GM18951 (cell line): ENCODE data around the gene SYNE2.
"Not testable (repeated sequence)": the region's sequence is repeated elsewhere in the genome, so short reads cannot be mapped to it uniquely, and the experiment has no call there.

Experiments
- POLR2A ChIP-seq: IDR thresholded peaks from 4 replicates; pipeline ENCODE4 v1.6.1; 2011; ENCODE audit warnings: mild to moderate bottlenecking; ENCODE audit not compliant: insufficient read length, insufficient read depth; ENCODE audit errors: extremely low read depth
- in situ Hi-C: fragments of 300-500 bp; cut with MboI; formaldehyde crosslinking; loops from one replicate; pipeline ENCODE4 v1.12.0; 2022; ENCODE audit warnings: low sequenced_read_pairs, mixed read lengths, inconsistent platforms; ENCODE audit not compliant: unreplicated experiment

SYNE2 gene, protein sequence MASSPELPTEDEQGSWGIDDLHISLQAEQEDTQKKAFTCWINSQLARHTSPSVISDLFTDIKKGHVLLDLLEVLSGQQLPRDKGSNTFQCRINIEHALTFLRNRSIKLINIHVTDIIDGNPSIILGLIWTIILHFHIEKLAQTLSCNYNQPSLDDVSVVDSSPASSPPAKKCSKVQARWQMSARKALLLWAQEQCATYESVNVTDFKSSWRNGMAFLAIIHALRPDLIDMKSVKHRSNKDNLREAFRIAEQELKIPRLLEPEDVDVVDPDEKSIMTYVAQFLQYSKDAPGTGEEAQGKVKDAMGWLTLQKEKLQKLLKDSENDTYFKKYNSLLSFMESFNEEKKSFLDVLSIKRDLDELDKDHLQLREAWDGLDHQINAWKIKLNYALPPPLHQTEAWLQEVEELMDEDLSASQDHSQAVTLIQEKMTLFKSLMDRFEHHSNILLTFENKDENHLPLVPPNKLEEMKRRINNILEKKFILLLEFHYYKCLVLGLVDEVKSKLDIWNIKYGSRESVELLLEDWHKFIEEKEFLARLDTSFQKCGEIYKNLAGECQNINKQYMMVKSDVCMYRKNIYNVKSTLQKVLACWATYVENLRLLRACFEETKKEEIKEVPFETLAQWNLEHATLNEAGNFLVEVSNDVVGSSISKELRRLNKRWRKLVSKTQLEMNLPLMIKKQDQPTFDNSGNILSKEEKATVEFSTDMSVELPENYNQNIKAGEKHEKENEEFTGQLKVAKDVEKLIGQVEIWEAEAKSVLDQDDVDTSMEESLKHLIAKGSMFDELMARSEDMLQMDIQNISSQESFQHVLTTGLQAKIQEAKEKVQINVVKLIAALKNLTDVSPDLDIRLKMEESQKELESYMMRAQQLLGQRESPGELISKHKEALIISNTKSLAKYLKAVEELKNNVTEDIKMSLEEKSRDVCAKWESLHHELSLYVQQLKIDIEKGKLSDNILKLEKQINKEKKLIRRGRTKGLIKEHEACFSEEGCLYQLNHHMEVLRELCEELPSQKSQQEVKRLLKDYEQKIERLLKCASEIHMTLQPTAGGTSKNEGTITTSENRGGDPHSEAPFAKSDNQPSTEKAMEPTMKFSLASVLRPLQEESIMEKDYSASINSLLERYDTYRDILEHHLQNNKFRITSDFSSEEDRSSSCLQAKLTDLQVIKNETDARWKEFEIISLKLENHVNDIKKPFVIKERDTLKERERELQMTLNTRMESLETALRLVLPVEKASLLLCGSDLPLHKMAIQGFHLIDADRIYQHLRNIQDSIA (N-terminal part only)

DNA sequence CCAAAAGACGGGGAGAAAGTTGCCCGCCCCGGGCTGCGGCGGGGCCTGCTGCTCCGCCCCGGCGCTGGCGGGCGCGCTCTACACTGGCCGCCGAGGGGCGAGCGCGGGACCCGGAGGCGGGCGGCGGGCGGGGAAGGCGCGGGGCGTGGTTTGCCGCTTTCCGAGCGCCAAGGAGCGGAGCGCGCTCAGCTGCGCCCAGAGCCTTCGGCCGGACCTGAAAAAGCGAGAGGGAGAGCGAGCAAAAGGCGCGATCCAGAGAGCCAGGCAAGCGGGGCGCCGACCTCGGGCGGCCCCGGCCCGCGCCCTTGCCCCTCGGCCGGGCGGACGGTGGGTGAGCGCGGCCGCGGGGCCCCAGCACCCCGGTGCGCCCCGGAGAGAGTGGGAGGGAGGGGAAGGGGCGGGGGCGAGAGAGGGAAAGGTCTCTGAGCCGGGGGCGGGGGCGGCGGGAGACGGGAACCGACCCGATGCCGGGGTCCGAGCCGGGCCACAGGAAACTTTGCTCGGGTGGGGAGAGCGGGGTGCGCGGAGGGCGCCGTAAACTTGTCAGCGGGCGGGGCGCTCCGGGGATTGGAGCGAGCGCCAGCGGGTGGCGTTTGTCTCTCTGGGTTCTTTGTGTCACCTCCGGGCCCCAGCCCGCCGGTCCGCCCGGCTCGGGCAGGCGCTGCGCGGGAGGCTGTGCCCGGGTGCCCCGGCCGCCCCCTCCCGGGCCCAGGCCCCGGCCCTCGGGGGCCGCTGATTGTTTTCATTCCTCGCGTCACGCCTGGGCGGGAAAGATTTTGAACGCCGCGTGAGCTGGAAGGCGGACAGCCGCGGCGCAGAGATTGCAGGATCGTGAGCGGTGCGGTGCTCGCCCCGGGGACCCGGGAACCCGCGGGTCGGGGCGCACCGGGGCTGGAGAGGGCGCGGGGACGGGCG is at the start of gene SYNE2:
TSS of gene SYNE2 (plus strand) at position 188 of the 915 bp plus-strand sequence. CDS start 56,145 bp downstream, outside the sequence.
- in situ Hi-C loops: no loop called here
- TF ChIP-seq POLR2A: peak; percentile 81

DNA sequence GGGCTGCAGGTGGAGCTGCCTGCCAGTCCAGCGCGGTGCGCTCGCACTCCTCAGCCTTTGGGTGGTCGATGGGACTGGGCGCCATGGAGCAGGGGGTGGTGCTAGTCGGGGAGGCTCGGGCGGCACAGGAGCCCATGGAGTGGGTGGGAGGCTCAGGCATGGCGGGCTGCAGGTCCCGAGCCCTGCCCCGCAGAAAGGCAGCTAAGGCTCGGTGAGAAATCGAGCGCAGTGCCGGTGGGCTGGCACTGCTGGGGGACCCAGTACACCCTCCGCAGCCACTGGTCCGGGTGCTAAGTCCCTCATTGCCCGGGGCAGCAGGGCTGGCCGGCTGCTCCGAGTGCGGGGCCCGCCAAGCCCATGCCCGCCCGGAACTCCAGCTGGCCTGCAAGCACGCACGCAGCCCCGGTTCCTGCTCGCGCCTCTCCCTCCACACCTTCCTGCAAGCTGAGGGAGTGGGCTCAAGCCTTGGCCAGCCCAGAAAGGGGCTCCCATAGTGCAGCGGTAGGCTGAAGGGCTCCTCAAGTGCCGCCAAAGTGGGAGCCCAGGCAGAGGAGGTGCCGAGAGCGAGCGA is 49.5 kb upstream of the SYNE2 start:
- in situ Hi-C loops: not testable (repeated sequence)

DNA sequence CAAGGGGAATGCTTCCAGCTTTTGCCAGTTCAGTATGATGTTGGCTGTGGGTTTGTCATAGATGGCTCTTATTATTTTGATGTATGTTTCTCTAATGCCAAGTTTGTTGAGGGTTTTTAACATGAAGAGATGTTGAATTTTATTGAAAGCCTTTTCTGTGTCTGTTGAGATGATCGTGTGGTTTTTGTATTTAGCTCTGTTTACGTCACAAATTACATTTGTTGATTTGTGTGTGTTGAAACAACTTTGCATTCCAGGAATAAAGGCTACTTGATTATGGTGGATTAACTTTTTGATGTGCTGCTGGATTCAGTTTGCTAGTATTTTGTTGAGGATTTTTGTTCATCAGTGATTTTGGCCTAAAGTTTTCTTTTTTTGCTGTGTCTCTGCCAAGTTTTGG is 46.7 kb upstream of the SYNE2 start:
- in situ Hi-C loops: not testable (repeated sequence)

DNA sequence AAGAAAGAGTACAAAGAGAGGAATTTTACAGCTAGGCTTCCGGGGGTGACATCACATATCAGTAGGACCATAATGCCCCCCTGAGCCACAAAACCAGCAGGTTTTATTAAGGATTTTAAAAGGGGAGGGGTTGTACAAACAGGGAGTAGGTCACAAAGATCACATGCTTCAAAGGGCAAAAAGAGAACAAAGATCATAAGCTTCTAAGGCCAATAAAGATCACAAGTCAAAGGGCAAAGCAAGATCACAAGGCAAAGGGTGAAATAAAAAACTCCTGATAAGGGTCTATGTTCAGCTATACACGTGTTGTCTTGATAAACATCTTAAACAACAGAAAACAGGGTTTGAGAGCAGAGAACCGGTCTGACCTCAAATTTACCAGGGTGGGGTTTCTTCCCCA is 41.1 kb upstream of the SYNE2 start:
- in situ Hi-C loops: not testable (repeated sequence)

DNA sequence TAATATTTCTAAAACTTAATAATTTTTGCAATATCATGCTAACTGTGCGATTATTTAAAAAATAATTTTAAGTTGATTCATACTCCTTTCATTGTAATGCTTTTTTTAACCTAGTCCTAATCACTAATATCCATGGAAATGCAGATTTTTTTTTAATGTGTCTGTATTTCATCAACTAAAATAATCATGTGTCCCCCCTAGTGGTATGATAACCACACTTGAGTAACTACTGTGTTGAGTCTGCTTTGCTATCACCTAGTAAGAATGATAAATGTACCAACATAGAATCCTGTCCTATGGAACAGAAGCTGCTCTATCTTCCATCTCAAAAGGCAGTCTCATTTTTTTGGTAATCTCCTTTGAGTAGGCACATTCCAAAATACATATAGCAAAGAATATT is 19.1 kb upstream of the SYNE2 start:
- in situ Hi-C loops: no loop called here
- no peak for TF ChIP-seq POLR2A

DNA sequence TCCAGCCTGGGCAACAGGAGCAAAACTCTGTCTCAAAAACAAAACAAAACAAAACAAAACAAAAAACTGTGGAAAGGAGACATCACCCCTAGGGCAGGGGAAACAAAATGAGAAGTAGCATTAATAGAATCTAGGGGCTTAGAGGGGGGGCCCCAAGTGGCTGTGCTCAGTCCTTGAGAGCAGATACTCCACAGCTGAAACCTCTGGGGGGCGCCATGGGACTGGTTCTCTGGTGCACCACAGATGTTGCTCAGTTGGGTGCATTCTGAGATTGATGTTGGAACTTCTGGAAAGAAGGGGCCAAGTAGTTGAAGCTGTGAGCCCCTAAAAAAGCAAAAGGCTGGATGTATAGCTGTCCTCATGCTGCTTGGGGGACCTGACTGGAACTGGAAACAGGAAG is 11.8 kb upstream of the SYNE2 start:
- no peak for TF ChIP-seq POLR2A
- in situ Hi-C loops: no loop called here

DNA sequence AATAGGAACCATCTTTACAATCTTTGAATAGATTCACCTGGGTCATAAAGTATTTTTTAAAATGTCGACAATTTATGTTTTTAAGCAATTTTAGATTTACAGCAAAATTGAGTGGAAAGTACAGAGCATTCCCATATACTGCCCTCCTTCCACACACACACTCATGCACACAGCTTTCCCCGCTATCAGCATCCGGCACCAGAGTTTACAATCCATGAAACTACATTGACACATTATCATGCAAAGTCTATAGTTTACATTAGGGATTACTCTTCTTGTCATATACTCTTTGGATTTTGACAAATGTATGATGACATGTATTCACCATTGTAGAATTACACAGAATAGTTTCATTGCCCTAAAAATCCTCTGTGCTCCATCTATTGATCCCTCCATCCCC is 9.0 kb upstream of the SYNE2 start:
- in situ Hi-C loops: no loop called here
- TF ChIP-seq POLR2A: no peak

DNA sequence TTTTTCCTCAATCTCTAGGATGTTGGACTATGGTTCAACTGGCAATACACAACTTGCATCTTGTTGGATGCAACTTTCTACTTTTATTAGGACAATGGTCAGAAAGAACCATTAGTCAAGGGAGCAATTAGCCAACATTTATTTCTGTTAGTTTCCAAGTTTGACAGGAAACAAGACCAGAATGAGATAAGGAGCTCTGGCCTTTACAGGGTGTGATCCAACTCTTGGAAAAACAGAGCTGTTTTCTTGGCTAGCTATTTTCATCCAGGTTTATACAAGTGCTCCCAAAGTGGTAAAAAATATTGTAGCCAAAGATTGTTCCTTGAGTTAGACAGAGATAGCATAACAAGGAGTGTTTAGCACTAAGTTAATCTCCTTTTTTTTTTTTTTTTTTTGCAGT is 3.9 kb upstream of the SYNE2 start:
- in situ Hi-C loops: no loop called here
- TF ChIP-seq POLR2A: no peak

DNA sequence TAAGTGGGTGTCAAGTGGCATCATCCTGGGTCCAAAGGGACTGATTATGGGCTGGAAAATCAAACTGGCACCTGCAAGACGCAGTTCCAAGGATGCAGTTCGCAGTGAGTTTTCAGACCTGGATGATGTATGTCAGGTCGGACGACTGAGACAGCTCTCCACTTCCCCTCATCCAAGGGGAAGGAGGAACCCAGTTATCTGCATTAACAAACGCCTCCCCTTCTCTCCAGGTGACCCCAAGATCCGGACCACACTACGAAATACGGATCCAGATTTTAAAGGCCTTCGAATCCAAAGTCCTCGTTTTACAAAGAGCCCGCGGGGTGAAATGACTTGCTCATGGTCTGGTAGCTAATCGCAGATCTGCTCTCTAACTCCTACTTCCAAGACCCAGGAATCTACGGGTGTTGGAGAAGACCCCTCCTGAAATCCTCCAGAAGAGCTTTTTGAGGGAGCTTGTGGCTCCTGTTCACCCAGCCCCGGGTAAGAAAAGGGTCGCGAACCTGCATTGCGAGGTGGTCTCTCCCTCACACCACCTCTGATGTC is 460 bp upstream of the SYNE2 start:
- in situ Hi-C loops: no loop called here

DNA sequence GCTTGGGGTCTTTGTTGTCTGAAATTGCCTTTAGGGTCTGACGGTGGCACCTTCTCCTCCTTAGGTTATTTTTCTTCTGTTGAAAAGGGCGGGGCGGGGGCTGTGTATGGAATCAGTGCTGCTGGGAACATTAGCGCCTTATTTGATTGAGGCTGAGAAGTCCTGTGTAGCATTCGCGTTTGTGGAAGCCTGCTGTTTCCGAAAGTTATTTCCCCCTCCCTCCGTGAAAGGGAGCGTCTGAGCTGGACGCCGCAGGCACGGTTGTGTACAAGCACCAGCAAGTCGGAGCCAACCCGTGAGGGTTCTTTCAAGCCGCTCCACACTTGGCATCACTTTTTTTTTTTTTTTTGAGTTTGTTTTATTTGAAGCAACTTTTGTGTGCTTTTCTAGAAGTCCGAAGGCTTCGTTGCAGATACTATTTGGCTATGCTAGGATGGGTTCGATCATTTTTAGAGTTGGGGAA is 1.1 kb downstream of the SYNE2 start:
- TF ChIP-seq POLR2A: no peak
- in situ Hi-C loops: no loop called here

More for the DNA sequence above, 460 bp upstream of the SYNE2 start:
- no peak for TF ChIP-seq POLR2A

DNA sequence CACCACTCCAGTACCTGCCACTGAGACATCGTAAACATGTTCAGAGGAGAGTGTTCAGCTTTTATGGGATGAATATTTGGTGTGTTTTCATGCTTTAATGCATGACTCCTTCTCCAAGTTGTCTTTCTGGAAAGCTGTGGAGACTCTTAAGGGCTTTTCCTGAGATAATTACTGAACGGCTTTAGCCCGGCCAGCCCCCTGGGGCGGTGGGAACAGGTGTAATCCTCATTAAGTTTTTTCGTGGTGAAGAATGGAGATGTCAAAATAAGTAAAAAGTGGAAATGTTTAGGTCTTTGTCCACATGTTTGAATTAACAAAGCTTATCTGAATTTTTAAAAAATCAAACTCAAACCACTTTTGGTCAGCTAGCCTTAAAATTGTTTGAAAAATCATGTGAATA is 1.5 kb downstream of the SYNE2 start:
- TF ChIP-seq POLR2A: no peak
- in situ Hi-C loops: no loop called here

DNA sequence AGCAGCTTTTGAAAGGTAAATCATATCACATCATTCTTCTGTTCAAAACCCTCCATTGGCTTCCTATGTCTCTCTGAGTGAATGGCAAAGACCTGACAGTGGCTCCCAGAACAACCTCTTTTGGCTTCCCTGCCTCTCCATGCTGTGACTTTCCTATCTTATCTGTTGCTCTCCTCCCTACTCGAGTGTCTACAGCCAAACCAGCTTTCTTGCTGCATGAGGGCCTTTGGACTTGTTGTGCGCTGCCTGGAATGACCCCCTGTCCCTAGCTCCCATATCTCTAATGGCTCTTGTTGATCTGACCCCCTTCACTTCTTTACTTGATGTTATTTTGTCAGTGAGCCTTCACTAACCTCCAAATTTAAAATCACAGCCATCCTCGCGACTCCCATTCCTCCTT is 2.5 kb downstream of the SYNE2 start:
- in situ Hi-C loops: no loop called here
- TF ChIP-seq POLR2A: no peak
